Left lung (tissue), 10 donors: ENCODE measurements around the gene NRN1L. TPM values are rescaled to one million over a fixed set of nuclear protein-coding genes. Genes with fewer than 3 reads are reported as not detected.
A peak's percentile ranks its signal among the peaks of the same experiment; 100 is the strongest.

ENCODE experiments used
- ATAC-seq: fragments of 200-7000 bp; cut with Tn5 transposase; one replicate; pipeline ENCODE4 v1.9.1; 2020; ENCODE audit warnings: moderate library complexity
- DNase-seq, 4 donors: peaks; one replicate each; pipeline ENCODE4 v3.0.0-alpha.2; 2013 to 2020
- H3K27ac ChIP-seq, 2 donors: fragments of 200-600 bp; sonication (generic) in 1 of 2; one replicate each; pipeline versions ENCODE4 v1.5.0 to v1.8.0; 2020 to 2021
- H3K27me3 ChIP-seq, 2 donors: fragments of 200-600 bp; sonication (generic) in 1 of 2; one replicate each; pipeline versions ENCODE4 v1.5.0 to v1.8.0; 2020 to 2021
- H3K36me3 ChIP-seq, 2 donors: fragments of 200-600 bp; sonication (generic) in 1 of 2; one replicate each; pipeline versions ENCODE4 v1.5.0 to v1.8.0; 2020 to 2021
- H3K4me1 ChIP-seq, 2 donors: fragments of 200-600 bp; one replicate each; pipeline ENCODE4 v1.8.0; 2021
- H3K4me3 ChIP-seq, 2 donors: fragments of 200-600 bp; sonication (generic) in 1 of 2; one replicate each; pipeline versions ENCODE4 v1.5.0 to v1.8.0; 2020 to 2021; ENCODE audit warnings: mild to moderate bottlenecking in 1 of 2
- H3K9me3 ChIP-seq, 2 donors: fragments of 200-600 bp; sonication (generic) in 1 of 2; one replicate each; pipeline versions ENCODE4 v1.5.0 to v1.8.0; 2020 to 2021
- intact Hi-C, 2 donors: fragments of 100-400 bp; cut with DNase I; formaldehyde crosslinking; loops; one replicate each; pipeline versions ENCODE4 v1.11.2 to v1.14.2; 2022
- polyA plus RNA-seq, 6 donors: library from polyadenylated mRNA; unstranded; fragments of 120-200 nt; gene quantifications; one replicate each; pipeline ENCODE4 v1.2.1, GENCODE V29; 2013; ENCODE audit not compliant: insufficient read length in 6 of 6
- total RNA-seq, 2 donors: library from RNA; stranded (reverse); fragmentation: NEBNext Ultra II Directional; extraction: Animal tissue kit (Norgen Biotek cat#: 25700); gene quantifications; one replicate each; pipeline ENCODE4 v1.2.1, GENCODE V29; 2021
- TF ChIP-seq, protein P1 (sequence below), 2 donors: fragments of 200-600 bp; sonication (generic) in 1 of 2; IDR thresholded peaks; one replicate each; pipeline versions ENCODE4 v1.5.0 to v1.8.0; 2021; ENCODE audit warnings: antibody characterized with exemption in 2 of 2
- donor health status: DM: no; HTN: yes; CAD: no.
- donor health status: DM: no; HTN: no; CAD: no.

NRN1L gene
- total and polyA plus RNA-seq, 8 donors = 1.1 to 2.6 (median 1.9) TPM; not detected in 1

DNA sequence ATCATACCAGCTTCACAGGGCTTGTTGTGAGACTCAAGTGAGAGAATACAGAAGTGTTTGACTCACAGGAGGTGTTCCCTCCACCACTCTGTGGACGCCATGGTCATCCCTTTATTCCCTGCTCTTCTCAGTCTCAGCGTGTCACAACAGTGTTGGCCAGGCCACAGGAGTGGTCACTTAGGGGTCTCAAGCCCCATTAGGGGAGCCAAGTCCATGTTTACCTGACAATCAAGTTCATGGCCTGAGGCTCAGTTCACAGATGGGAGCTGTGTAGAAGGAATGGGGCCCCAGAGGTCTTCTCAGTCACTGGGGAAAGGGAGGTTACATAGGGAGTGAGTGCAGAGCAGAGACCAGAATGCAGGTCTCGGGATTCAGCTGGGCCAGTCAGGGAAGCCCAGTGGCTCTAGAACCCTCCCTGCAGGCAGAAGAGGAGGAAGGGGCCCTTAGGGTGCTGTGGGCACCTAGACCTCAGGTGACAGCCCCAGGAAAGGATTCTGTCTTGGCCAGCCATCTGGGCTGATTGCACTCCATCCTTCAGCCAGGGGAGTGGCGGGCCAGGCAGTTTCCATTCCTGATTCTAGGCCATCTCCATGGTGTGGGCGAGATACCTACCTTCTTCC lies 27.6 kb upstream of the NRN1L start:
- no peaks in the 10 kb centered on the region for H3K9me3 ChIP-seq
- DNase-seq = no peak
- peaks cover 12 to 38% of the 10 kb centered on the region in 2 donors for H3K4me1 ChIP-seq
- intact Hi-C loops = no loop called here
- peaks cover 0 to 12% of the 10 kb centered on the region in 2 donors for H3K36me3 ChIP-seq
- H3K4me3 ChIP-seq = no peak overlapping the region
- peak overlapping the region; percentile 23 to 84 for H3K27ac ChIP-seq
- TF ChIP-seq, protein P1, sequence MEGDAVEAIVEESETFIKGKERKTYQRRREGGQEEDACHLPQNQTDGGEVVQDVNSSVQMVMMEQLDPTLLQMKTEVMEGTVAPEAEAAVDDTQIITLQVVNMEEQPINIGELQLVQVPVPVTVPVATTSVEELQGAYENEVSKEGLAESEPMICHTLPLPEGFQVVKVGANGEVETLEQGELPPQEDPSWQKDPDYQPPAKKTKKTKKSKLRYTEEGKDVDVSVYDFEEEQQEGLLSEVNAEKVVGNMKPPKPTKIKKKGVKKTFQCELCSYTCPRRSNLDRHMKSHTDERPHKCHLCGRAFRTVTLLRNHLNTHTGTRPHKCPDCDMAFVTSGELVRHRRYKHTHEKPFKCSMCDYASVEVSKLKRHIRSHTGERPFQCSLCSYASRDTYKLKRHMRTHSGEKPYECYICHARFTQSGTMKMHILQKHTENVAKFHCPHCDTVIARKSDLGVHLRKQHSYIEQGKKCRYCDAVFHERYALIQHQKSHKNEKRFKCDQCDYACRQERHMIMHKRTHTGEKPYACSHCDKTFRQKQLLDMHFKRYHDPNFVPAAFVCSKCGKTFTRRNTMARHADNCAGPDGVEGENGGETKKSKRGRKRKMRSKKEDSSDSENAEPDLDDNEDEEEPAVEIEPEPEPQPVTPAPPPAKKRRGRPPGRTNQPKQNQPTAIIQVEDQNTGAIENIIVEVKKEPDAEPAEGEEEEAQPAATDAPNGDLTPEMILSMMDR (IDR thresholded peaks at IDR 0.05) = no peak
- H3K27me3 ChIP-seq = no peaks in the 10 kb centered on the region
- ATAC-seq = peak; percentile 19

DNA sequence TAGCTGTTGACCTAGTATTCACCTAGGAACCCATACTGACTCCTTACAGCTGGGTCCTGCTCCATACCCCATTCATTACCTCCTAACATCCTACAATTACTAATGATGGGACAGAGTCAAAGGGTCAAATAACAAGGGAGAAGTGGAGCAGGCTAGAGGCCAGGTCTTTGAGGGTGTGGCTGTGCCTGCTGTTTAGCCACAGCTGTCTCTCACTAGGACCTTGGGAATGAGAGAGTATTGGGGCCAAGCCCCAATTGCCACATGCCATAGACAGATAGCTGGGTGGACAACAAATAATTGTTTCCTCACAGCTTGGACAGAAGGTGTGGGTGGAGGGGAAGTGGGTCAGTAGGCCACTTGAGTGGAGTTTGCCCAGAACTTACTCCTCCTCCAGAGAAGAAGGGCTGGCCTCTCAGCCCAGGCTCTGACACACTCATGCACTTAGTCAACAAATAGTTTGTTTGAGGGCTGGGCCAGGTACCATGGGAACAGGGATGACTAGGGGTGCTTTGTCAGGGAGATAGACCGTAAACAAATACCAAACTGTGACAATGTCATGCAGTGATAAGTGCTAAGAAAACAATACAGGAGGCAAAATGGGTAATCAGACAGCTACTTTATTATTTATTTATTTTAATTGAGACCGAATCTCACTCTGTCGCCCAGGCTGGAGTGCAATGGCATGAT lies 27.0 kb upstream of the NRN1L start:
- intact Hi-C loops = no loop called here
- H3K4me3 ChIP-seq = no peak overlapping the region
- DNase-seq = peak in 2 of 4 donors; percentile 72 to 85
- H3K27me3 ChIP-seq = no peaks in the 10 kb centered on the region
- peaks cover 12 to 38% of the 10 kb centered on the region in 2 donors for H3K4me1 ChIP-seq
- H3K9me3 ChIP-seq = no peaks in the 10 kb centered on the region
- H3K36me3 ChIP-seq = peaks cover 0 to 10% of the 10 kb centered on the region in 2 donors
- H3K27ac ChIP-seq = peak overlapping the region; percentile 77 to 84
- ATAC-seq = peak; percentile 94
- TF ChIP-seq, protein P1 (IDR thresholded peaks at IDR 0.05) = no peak

DNA sequence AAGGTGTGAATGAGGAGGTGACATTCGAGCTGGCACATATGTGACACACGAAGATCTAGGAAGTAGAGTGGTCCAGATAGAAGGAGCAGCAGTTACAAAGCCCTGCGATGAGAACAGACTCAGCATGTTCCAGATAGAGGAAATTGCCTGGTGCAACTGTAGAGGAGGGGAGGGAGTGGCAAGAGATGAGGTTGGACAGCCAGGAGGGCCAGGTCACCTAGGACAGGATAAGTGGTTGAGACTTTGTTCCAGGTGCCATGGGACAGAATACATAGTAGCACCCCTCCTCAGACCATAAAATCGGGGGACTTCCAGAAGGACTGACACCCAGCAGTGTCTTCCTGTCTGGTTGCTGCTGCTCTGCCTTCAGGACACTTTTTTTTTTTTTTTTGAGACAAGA lies 26.2 kb upstream of the NRN1L start:
- Histone ChIP-seq H3K9me3 (no peaks in the 10 kb centered on the region), H3K27ac (peak overlapping the region; percentile 77 to 84), H3K27me3 (no peaks in the 10 kb centered on the region), H3K4me1 (peaks cover 12 to 40% of the 10 kb centered on the region in 2 donors), H3K36me3 (peaks cover 0 to 10% of the 10 kb centered on the region in 2 donors), H3K4me3 (no peak overlapping the region)
- ATAC-seq (peak; percentile 24), DNase-seq (no peak)
- intact Hi-C loops = no loop called here
- TF ChIP-seq, protein P1 (IDR thresholded peaks at IDR 0.05) = no peak

DNA sequence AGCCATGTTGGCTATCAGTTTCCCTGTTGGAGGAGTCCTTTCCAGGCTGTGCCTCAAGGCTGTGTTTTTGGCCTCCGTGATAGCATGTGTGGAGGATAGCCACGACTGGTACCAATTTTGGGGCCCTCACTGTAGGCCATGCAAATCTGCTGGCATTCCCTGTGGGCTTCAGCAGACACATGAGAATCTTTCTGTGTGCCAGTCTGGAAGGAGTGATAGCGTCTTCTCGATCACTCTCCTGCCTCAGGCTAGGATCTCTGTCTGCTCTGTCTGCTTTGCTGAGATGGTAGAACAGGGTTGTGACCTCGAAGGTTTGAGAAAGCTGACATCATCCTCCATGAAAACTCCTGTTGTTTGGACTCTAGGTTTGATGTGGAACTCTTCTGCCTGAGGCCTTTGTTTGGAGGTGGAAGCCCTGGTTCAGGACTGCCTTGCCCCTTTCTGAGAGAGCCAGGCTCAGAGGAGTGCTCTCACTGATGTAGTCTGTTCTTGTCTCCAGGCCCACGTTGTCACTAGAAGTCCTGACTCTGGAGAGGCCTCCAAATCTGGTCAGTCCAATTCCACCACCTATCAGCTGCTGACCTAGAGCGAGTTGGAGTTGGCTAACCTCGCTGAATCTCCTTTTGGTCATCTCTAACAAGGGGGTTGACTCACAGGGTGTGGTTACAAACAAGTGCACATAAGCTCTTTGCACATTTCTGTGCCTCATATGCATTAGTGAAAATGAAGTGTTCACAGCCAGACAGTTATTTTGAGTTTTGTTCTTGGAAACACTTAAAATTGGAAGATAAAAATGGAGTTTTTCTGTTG lies 23.9 kb upstream of the NRN1L start:
- Histone ChIP-seq H3K4me1 (peaks cover 12 to 45% of the 10 kb centered on the region in 2 donors), H3K27ac (no peak overlapping the region), H3K9me3 (no peaks in the 10 kb centered on the region), H3K4me3 (no peak overlapping the region), H3K36me3 (peaks cover 0 to 20% of the 10 kb centered on the region in 2 donors), H3K27me3 (no peaks in the 10 kb centered on the region)
- no peak for ATAC-seq
- DNase-seq = no peak
- intact Hi-C loops = no loop called here
- TF ChIP-seq, protein P1 (IDR thresholded peaks at IDR 0.05) = no peak

DNA sequence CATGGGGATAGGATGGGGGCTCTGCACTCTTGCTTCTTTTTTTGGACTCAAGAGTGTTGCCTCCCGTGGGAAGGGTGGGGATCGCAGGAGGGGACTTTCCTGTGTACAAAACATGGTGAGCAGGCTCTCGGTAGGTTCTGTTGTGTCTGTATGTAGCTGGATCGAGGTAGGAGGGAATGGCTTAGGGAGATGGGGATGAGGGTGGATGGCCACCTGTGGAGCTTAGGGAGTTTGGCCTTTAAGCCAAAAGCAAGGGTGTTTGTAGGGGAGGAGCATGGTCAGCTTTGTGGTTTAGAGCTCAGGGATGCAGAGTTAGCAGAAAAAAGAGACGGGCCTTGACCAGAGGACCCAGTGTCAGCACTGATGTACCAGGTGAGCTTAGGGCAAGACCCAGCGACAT lies 22.8 kb upstream of the NRN1L start:
- TF ChIP-seq, protein P1 (IDR thresholded peaks at IDR 0.05) = no peak
- intact Hi-C loops = no loop called here
- no peak overlapping the region for H3K4me3 ChIP-seq
- H3K27ac ChIP-seq = no peak overlapping the region
- H3K27me3 ChIP-seq = no peaks in the 10 kb centered on the region
- no peaks in the 10 kb centered on the region for H3K9me3 ChIP-seq
- ATAC-seq (no peak), DNase-seq (no peak)
- H3K4me1 ChIP-seq = peaks cover 12 to 44% of the 10 kb centered on the region in 2 donors
- peaks cover 0 to 31% of the 10 kb centered on the region in 2 donors for H3K36me3 ChIP-seq
